Measurements from ENCODE around the gene GP1BB. TPM values are rescaled to one million over a fixed set of nuclear protein-coding genes. Genes with fewer than 3 reads are reported as not detected.

The GP1BB gene
- total and polyA plus RNA-seq, 2 of the 13 experiments (the other 11 are each of a cell fraction or from before 2014, with no cell fraction given), result not detected

- Histone ChIP-seq H3K9ac (ENCODE audit: insufficient read depth, low read depth, low read length) (no peak overlapping the region), H3K4me2 (ENCODE audit: low read depth, low read length) (peak overlapping the region; percentile 69), H4K20me1 (ENCODE audit: insufficient read depth, low read length) (no peaks in the 10 kb centered on the region), H3K27me3 (ENCODE audit: control insufficient read depth in 1 of 2, insufficient read depth in 2 of 2, low read length in 2 of 2) (peaks cover 18 to 86% of the 10 kb centered on the region in 2 experiments), H3K36me3 (replicated peaks in 1 of 2; ENCODE audit: control insufficient read depth in 1 of 2, insufficient read depth in 2 of 2, low read length in 2 of 2) (no peaks in the 10 kb centered on the region), H3K27ac (ENCODE audit: extremely low read length, insufficient read depth, low read length) (no peak overlapping the region), H3K9me3 (ENCODE audit: low read length) (no peaks in the 10 kb centered on the region), H3K79me2 (ENCODE audit: insufficient read depth, low read length) (no peaks in the 10 kb centered on the region), H3K4me3 (replicated peaks in 1 of 3; ENCODE audit: insufficient read depth in 1 of 3, low read depth in 2 of 3, low read length in 3 of 3) (peak overlapping the region in 1 of 3 experiments; percentile 59; a peak in 1 of 6 replicates), H3K4me1 (ENCODE audit: insufficient read depth, low read length) (peaks cover 29% of the 10 kb centered on the region), H2AFZ (ENCODE audit: low read length) (no peak overlapping the region)
- ChIA-PET POLR2A (interaction anchor here (1.6 kb wide), 1 partner anchor 13 kb away, joined by 3 read pairs; no protein-coding TSS in a partner anchor), CTCF (ENCODE audit: low intra/inter-chr PET ratio, low total read pairs) (no interaction called here)
- TF ChIP-seq ZNF333 (CRISPR knock-in tag; IDR thresholded peaks at IDR 0.05; ENCODE audit: borderline replicate concordance) (no peak), MXD1 (CRISPR knock-in tag; IDR thresholded peaks at IDR 0.05) (no peak), ZNF3 (CRISPR knock-in tag; IDR thresholded peaks at IDR 0.05) (no peak), ZNF672 (CRISPR knock-in tag; IDR thresholded peaks at IDR 0.05) (no peak), ARID2 (CRISPR knock-in tag; IDR thresholded peaks at IDR 0.05; ENCODE audit: borderline replicate concordance) (no peak), HDAC6 (IDR thresholded peaks at IDR 0.05; ENCODE audit: low read depth, low read length) (no peak), TIGD3 (CRISPR knock-in tag; IDR thresholded peaks at IDR 0.05; ENCODE audit: borderline replicate concordance) (no peak), ZBTB14 (CRISPR knock-in tag; IDR thresholded peaks at IDR 0.05) (no peak), ZFP90 (CRISPR knock-in tag; IDR thresholded peaks at IDR 0.05; ENCODE audit: borderline replicate concordance) (no peak), ETV5 (CRISPR knock-in tag; IDR thresholded peaks at IDR 0.05; ENCODE audit: borderline replicate concordance) (no peak), ZSCAN20 (CRISPR knock-in tag; IDR thresholded peaks at IDR 0.05; ENCODE audit: borderline replicate concordance) (no peak), DRAP1 (CRISPR knock-in tag; IDR thresholded peaks at IDR 0.05) (no peak), ZNF33A (CRISPR knock-in tag; IDR thresholded peaks at IDR 0.05; ENCODE audit: borderline replicate concordance) (no peak), ZNF841 (CRISPR knock-in tag; IDR thresholded peaks at IDR 0.05; ENCODE audit: borderline replicate concordance) (no peak), ZBTB8A (CRISPR knock-in tag; IDR thresholded peaks at IDR 0.05; ENCODE audit: borderline replicate concordance, low read depth) (no peak), ZBTB7B (CRISPR knock-in tag; IDR thresholded peaks at IDR 0.05) (no peak)
- WGBS (ENCODE audit: low lambda C conversion rate), result 79% methylated on average over 18 of the region's 34 CpGs
- BruUV-seq (replicated peaks), result no TSS peak
- ATAC-seq, result 0 out of 3 replicates have a peak, but pooled peaks have one; percentile 3
- intact Hi-C loops (cut with micrococcal nuclease; ENCODE audit: unreplicated experiment) (no loop called here), in situ Hi-C loops (cut with HindIII; ENCODE audit: extremely low pct_ligation_motif_present, low pct_unique_long_range_greater_than_20kb) (no loop called here)
- no peak for DNase-seq (ENCODE audit: low spot score)
- no peak for FAIRE-seq
Observed at GRCh38 chr22:19762568-19763457, 39.5 kb downstream of the GP1BB start.

All from HepG2 (cell line).